Glomerular visceral epithelial cell (primary cell): ENCODE measurements around the gene ZNF48.
"Not testable (repeated sequence)": the region's sequence is repeated elsewhere in the genome, so short reads cannot be mapped to it uniquely, and the experiment has no call there.

ENCODE experiments used
- DNase-seq: peaks from one replicate; pipeline ENCODE4 v3.0.0-alpha.2; 2016; ENCODE audit errors: extremely low spot score

The ZNF48 gene

DNA sequence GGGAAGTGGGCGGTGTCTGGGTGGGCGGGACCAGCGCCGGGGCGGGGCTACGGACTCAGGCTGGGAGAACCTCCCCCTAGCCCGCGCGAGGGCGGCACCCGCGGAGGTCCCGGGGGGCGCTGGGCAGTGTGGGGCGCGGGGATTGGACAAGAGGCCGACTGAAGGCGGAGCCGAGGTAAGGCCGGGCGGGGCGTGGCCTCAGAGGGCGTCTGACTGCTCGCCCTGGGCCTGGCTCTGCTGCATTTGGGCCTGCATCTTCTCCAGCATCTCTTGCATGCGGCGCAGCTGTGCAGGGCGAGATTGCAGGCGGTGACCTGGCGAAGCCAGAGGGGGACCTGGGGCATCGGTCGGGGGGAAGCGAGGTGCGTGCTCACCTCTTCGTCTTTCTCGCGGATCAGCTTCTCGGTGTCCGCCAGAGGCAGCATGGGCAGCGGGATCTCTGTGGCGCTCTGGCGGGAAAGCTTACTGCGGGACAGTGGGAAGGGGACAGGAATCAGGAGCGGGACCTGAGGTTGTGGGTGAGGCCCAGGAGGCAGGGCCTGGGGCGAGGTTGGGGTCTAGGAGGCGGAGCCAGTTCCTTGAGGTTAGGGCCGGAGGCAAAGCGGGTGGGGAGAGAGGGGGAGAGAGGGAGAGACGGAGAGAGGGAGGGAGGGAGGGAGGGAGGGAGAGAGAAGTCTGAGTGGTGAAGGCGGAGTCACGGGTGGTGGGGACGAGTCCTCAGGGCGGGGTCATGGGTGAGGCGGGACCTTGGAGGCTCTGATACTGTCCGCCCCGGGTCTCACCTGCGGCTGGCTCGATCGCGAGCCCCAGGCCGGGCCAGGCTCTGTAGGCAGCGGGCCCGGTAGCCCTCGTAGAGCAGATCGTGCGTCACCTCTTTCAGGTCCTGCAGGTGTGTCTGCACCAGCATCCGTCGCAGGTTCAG is 16.7 kb upstream of the ZNF48 start:
- peak; percentile 97 for DNase-seq

DNA sequence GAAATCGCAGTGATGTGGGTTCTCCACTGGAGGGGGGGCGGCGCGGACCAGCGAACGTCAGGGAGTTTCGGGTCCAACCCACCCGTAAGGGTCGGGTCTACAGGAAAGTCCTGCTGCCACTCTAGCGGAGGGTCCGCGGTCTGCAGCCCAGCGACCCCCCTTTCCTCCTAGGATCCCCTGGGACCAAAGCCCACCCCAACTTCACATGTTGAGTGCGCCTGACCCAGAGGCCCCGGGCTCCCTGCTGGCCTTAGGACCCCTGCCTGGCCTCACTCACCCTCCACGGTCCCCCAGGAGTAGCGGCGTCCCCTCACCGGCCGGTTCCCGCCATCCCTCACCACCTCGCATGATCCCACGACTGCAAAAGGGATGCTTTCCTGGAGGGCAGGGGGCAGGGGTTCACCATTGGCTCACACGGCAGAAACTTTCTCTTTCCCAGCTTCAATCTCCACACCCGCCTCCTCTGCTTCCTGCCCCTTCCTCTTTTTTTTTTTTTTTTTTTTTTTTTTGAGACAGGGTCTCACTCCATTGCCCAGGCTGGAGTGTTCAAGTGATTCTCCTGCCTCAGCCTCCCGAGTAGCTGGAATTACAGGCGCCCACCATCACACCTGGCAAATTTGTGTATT is 15.9 kb upstream of the ZNF48 start:
- DNase-seq: no peak

DNA sequence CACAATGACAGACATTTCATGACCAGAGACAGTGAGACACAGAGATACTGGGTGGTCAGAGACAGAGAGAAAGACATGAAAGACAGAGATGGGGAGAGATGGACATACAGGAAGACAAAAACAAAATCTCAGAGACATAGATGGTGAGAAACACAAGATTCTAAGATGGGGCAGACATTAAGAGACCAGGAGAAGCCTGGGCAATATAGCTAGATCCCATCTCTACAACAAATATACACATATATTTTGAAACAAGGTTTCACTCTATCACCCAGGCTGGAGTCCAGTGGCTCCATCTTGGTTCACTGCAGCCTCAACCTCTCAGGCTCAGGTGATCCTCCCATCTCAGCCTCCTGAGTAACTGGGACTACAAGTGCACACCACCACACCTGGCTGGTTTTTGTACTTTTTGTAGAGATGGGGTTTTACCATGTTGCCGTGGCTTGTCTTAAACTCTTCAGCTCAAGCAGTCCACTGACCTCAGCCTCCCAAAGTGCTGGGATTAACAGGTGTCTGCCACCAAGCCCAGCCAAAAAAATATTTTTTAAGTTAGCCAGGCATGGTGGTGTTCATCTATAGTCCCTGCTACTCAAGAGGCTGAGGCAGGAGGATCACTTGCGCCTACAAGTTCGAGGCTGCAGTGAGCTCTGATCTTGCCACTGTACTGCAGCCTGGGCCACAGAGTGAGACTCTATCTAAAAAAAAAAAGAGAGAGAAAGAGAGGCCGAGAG is 15.0 kb upstream of the ZNF48 start:
- DNase-seq: no peak

DNA sequence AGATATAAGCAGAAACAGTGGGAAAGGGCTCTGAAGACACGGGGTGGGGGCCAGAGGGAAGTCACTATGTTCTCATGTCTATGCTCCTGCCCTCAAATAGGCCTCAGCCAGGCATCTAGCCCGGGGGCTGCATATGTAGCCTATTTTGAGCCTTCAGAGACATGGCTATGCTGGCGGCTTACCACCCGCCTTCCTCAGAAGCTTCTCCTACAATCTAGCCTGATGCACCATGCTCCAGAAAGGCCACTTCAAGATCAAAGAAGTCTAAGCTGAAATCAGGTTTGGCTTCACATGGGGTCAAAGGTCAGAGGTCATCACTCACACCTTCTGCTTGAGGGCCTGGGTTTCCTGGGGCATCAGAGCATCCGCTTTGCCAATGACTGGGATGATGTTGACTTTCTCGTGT is 14.4 kb upstream of the ZNF48 start:
- no peak for DNase-seq

DNA sequence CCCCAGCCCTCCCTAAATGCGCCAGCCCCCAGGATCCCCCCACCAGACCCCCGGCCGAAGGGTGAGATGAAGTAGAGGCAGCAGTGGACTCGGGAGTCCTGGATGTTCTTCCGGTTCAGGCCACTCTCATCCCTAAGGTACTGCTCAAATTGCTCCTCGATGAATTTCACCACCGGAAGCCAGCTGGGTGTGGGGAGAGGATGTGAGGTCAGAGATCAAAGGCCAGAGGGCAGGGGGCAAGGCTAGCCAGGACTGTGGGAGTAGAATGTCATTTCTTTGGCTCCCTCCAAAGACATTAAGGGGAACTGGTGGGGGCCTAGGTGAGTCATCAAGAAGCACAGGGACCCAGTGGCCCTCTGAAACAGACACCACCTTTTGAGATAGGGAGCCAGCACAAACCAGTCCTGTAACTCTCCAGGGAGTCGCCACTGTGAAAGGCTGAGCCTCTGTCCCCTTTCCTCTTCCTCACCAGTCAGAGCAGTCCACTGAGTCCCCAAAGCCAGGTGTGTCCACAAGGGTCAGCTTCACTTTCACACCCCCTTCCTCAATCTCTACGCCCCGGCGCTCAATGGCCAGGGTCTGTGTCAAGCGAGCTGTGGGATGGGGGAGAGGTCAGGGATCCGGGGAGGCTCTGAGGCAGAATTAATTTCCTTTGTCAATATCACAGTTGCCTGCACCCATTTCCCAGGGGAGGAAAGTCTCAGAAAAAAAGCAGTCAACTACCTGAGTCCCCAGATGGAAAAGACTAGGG is 13.8 kb upstream of the ZNF48 start:
- DNase-seq: no peak

DNA sequence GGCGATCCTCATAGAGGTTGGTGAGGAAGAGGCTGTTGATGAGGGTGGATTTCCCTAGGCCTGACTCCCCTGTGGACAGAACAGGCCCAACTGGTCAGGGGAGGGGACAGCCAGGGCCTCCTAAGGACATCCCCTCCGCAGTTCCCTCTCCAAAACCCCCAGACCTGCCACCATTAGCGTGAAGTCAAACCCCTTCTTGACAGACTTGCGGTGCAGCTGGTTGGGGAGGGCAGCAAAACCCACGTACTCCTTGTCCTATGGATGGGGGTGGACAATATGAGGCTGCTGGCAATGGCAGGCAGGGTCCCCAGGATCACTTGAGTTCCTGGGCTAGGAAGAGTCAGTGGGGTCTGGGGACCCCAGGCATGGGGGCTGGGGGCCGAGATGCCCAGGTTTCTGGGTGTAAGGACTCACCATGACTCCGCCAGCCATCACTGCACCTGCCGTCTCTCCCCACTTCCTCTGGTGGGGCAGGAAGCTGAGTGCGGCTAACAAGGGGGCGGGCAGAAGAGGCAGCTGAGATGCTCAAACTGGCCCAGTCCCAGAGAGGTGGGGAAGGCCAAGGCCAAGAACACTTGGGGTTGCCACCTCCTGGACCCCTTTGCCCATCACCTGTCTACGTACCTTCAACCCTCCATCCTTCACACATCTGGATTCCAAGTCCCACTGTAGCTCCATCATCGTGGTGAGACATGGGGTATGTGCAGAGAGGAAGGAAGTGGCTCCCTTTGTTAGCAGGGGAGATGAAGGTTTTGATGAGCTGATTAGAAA is 12.9 kb upstream of the ZNF48 start, which contains the start of gene SEPTIN1:
SEPTIN1 (minus strand) TSS at position 451 of the 771 bp plus-strand sequence; CDS start at position 432, 19 bp downstream.
- DNase-seq: no peak

DNA sequence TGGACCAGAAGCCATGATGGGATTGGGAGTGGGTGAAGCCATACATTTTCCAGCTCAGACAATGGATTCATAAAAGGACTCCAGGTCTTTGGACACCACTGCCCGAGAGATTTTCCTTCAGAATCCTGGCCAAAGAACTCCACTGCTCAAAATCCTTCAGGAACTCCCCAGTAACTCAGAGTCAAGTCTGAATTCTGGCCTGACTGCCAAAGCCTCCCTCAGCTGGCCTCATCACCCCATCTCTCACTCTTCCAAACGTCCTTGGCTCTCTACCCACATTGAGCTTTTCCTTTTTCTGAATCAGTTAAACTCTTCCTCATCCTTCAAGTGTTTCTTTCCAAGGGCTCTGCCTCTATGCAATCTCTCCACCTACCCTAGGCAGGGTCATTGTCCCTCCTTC is 11.7 kb upstream of the ZNF48 start:
- no peak for DNase-seq

DNA sequence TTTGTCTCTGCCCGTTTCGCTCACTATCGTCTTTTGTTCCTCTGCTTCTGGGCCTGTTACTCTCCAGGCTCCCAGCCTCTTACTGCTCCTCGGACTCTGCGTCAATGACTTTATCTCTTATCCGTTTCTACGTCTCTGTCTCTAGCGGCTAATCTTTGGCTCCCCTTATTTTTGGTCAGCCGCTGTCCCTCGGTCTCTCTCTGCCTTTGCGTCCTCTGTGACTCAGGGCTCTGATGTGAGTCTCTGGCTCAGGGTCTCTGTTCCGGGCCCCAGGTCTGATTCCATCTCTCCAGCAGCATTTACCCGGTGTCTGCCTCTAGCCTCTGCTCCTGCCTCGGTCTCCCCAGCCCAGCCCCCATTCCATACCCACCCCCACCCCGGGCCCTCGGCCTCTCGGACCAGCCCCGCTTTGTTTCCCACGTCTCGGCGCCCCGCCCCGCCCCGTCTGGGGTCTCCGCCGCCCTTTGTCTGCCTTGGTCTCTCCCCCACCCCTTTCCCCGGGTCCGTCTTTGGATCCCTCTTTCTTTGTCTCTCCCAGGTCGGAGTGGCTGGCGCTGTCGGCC is 547 bp upstream of the ZNF48 start:
- peak; percentile 15 for DNase-seq

DNA sequence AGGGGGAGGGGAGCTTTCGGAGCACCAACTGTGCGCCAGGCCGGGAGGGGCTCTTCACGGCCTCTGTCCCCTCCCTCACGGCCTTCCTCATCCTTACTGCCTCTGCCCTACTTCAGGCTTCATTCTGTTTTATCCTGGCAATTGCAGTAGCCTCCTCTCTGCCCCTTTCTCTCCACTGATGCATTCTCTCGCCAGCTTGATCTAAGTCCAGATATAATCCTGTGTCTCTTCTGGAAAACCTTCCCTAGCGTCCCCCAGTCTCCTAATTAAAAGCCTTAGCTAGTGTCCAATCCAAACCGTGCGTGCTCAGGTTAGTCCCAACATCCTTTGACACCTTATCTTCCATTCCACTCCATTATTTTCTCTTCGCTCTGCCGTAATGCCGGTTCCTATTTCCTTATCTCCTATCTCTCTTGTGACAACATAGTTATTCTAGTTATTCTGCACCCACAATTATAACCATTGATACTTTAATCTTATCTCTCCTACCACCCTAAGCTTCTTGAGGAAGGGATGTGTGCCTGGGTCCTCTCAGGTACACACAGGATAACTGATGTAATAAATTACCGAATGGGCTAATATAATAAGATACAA is 869 bp downstream of the ZNF48 start:
- no peak for DNase-seq

DNA sequence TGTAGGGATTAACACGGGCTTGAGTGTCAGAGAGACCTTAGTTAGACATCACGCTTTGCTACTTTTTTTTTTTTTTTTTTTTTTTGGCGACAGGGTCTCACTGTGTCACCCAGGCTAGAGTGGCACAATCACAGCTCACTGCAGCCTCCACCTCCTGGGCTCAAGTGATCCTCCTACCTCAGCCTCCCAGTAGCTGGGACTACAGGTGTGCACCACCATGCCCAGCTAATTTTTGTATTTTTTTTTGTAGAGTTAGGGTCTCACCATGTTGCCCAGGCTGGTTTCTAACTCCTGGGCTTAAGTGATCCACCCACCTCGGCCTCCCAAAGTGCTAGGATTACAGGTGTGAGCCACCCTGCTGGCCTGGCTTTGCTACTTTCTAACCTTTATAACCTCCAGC is 1.4 kb downstream of the ZNF48 start:
- not testable (repeated sequence) for DNase-seq

DNA sequence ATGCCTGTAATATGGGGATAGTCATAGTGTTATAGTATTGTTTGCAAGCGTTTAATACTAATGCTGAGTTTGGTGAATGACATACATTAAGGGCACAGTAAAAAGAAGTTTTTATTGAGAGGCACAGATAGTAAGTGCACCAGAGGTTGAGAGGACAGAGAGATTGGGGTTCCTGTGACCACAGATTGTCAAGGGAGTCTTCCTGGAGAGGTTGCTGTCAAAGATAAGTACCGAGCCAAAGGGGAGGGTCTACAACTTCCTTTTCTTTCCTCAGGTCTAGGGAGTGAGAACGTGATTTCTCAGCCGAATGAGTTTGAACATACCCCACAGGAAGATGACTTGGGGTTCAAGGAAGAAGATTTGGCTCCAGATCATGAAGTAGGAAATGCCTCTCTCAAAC is 1.8 kb downstream of the ZNF48 start:
- no peak for DNase-seq

DNA sequence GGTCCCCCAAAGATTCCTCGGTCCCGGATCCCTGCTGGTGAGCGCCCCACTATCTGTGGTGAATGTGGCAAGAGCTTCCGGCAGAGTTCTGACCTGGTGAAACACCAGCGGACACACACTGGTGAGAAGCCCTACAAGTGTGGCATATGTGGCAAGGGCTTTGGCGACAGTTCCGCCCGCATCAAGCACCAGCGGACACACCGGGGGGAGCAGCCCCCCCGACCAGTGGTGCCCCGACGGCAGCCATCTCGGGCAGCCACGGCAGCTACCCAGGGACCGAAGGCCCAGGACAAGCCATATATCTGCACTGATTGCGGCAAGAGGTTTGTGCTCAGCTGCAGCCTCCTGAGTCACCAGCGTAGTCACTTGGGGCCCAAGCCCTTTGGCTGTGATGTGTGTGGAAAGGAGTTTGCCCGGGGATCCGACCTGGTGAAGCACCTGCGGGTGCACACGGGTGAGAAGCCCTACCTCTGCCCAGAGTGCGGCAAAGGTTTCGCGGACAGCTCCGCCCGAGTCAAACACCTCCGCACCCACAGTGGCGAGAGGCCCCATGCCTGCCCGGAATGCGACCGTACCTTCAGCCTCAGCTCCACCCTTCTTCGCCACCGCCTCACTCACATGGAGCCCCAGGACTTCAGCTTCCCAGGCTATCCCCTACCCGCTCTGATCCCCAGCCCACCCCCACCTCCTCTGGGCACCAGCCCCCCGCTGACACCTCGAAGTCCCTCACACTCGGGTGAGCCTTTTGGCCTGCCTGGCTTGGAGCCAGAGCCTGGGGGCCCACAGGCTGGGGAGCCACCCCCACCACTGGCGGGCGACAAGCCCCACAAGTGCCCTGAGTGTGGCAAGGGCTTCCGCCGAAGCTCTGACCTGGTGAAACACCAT is 2.8 kb downstream of the ZNF48 start:
- DNase-seq: no peak

DNA sequence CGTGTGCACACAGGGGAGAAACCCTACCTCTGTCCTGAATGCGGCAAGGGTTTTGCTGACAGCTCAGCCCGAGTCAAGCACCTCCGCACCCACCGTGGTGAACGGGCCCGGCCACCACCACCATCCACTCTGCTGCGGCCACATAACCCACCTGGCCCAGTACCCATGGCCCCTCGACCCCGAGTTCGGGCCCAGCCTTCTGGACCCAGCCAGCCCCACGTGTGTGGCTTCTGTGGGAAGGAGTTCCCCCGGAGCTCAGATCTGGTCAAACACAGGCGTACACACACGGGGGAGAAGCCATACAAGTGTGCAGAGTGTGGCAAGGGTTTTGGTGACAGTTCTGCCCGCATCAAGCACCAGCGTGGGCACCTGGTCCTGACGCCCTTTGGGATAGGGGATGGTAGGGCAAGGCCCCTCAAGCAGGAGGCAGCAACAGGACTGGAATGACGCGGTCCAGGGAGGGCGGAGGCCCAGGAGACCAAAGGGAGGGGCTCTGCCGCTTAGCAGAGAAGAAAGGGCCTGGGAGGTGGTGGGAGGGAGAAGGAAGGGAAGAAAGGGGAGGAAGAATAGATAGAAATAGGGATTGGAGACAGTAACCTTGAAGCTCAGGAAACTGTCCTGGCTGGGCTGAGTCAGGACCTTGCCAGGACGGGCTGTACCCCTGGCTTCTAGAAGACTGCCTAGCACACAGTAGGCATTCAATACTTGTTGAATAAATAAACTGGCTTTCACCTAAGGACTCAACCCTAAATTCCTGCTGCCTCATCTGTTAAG is 3.6 kb downstream of the ZNF48 start:
- DNase-seq: no peak

DNA sequence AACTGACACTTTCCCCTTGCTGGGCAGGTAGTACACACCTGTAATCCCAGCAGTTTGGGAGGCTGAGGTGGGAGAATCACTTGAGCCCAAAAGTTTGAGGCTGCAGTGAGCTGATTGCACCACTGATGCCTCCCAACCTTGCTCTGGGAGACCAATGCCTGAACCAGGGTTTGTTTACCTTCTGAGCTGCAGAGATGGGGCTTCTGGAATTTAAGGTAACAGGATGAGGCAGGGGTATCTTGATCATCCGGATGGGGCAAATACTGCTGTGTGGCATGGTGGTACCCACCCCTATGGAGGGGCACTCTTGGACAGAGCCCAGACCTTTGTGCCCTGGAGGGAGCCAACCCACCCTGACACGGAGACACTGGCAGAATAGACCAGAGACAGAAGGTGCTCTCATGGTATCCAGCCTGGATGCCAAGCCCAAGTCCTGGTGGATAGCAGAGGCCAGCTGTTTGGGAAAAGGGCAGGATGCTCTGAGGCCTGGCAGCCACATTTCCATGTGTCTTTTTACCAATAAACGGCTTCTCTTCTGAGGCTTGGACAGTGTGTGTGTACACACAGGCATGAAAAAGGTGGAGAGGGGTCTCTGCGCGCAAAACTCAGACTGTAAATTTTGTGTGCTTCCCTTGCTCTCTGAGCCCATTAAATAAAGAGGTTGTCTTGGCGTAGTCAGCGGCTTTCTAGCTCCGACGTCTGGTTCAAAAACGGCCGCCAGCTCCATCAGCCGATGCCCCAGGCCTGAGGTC is 4.4 kb downstream of the ZNF48 start:
- DNase-seq: no peak

DNA sequence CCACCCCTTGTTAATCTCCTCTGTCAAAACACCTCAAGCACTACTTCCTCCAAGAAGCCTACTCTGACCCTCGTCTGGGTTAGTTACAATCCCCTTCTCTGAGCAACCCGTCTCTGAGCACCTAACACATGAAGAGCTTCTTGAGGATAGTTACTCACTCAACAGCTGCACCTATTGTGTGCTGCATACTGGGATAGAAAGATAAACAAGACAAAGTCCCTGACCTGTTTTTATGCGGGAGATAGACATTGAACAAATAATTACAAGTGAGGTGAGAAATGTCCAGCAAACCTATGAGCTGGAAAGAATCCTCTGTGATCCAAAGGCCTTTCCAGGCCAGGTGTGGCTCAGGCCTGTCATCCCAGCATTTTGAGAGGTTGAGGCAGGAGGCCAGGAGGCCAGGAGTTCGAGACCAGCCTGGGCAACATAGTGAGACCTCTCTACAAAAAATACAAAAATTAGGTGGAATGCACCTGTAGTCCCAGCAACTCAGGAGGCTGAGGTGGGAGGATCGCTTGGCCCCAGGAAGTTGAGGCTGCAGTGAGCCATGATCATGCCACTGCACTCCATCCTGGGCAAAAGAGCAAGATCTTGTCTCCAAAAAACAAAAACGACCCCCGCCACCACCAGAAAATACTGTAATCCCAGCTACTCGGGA is 6.7 kb downstream of the ZNF48 start:
- no peak for DNase-seq

DNA sequence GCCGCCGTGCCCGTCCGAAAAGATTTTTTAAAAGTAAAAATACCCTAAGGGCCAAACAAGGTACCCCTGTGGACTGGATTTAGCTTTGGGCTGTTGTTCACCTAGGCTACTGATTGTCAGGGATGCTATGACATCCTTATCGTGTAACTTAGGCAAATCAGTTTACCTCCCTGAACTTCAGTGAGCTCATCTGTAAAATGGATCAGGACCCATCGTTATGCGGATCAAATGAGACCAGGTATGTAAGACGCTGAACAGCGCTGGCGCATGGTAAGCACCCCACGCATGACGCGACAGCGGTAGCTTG is 11.5 kb downstream of the ZNF48 start:
- DNase-seq: no peak

DNA sequence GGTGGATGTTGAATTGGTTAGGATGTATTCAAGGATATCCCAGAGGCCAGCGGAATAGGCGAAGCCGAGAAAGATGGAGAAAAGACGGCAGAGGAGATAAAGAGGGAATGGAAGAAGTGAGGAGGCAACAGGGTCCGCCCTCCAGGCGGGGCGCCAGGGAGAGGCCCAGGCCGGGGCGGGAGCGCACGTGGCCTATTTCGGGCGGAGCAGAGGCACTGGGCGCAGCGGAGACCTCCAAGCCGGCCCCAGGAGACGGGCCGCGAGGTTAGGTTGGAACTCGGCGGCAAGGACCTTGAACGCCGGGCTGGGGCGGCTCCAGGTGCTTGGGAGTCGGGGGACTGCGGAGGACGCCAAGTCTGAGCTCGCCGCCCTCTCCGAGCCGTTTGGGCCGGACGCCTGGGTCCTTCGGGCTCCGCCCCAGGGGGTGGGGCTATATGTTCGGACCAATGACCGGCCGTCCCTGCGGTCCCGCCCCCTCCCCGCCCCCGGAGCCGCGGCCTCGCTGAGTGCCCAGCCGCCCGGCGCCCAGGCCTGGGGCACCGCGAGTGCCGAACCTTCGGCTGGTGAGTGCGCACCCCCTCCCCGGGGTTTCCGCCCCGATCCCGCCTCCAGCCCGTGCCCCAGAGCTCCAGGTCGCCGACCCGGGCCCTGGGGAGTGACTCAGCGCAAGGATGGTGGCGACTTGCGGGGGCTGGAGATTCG is 12.0 kb downstream of the ZNF48 start, which contains the start of gene ZNF771:
ZNF771 (plus strand) TSS at position 505 of the 702 bp plus-strand sequence. CDS start 448 bp downstream, outside the sequence.
- DNase-seq: peak; percentile 84
